ENCODE results near the gene APBA2.

The APBA2 gene

GRCh38 chr15:29058903-29059539, 173.2 kb downstream of the APBA2 start:
- no peak for DNase-seq (ENCODE audit: low read depth)

GRCh38 chr15:29059871-29060640, 174.3 kb downstream of the APBA2 start:
- no peak for DNase-seq (ENCODE audit: low read depth)

- DNase-seq (ENCODE audit: low read depth): no peak
These were observed 176.0 kb downstream of the APBA2 start for GRCh38 chr15:29061746-29062145.

GRCh38 chr15:29062179-29062591, 176.4 kb downstream of the APBA2 start:
- no peak for DNase-seq (ENCODE audit: low read depth)

- DNase-seq (ENCODE audit: low read depth): no peak
These were observed 176.9 kb downstream of the APBA2 start for GRCh38 chr15:29062626-29063025.

- no peak for DNase-seq (ENCODE audit: low read depth)
These were observed 177.9 kb downstream of the APBA2 start for GRCh38 chr15:29063646-29064045.

GRCh38 chr15:29064290-29064689, 178.5 kb downstream of the APBA2 start:
- no peak for DNase-seq (ENCODE audit: low read depth)

- DNase-seq (ENCODE audit: low read depth): no peak
These were observed 179.0 kb downstream of the APBA2 start for GRCh38 chr15:29064731-29065130.

GRCh38 chr15:29065571-29065970, 179.8 kb downstream of the APBA2 start:
- DNase-seq (ENCODE audit: low read depth): no peak

GRCh38 chr15:29066310-29066709, 180.5 kb downstream of the APBA2 start:
- DNase-seq (ENCODE audit: low read depth): no peak

- no peak for DNase-seq (ENCODE audit: low read depth)
These were observed 181.1 kb downstream of the APBA2 start for GRCh38 chr15:29066838-29067237.

- no peak for DNase-seq (ENCODE audit: low read depth)
These were observed 182.2 kb downstream of the APBA2 start for GRCh38 chr15:29067949-29068348.

- no peak for DNase-seq (ENCODE audit: low read depth)
These were observed 184.9 kb downstream of the APBA2 start for GRCh38 chr15:29070471-29071231.

GRCh38 chr15:29071232-29071881, 185.6 kb downstream of the APBA2 start:
- no peak for DNase-seq (ENCODE audit: low read depth)

GRCh38 chr15:29071882-29072273, 186.1 kb downstream of the APBA2 start:
- no peak for DNase-seq (ENCODE audit: low read depth)

GRCh38 chr15:29072444-29072843, 186.7 kb downstream of the APBA2 start:
- DNase-seq (ENCODE audit: low read depth): no peak

- DNase-seq (ENCODE audit: low read depth): no peak
These were observed 188.3 kb downstream of the APBA2 start for GRCh38 chr15:29074045-29074444.

- no peak for DNase-seq (ENCODE audit: low read depth)
These were observed 192.8 kb downstream of the APBA2 start for GRCh38 chr15:29078541-29078940.

GRCh38 chr15:29079479-29079878, 193.7 kb downstream of the APBA2 start:
- no peak for DNase-seq (ENCODE audit: low read depth)

GRCh38 chr15:29081781-29082180, 196.0 kb downstream of the APBA2 start:
- DNase-seq (ENCODE audit: low read depth): no peak

- DNase-seq (ENCODE audit: low read depth): no peak
These were observed 197.4 kb downstream of the APBA2 start for GRCh38 chr15:29083161-29083560.

- no peak for DNase-seq (ENCODE audit: low read depth)
These were observed 198.1 kb downstream of the APBA2 start for GRCh38 chr15:29083858-29084257.

Data from stimulated activated CD8-positive, alpha-beta memory T cell treated with anti-CD3 and anti-CD28 coated beads, Interleukin-12 subunit alpha, Interleukin-12 subunit beta, amount 100 ng/mL, for 4 hours (primary cell).